Panc1 (cell line): ENCODE results near the gene GULP1. TPM values are rescaled to one million over a fixed set of nuclear protein-coding genes. Genes with fewer than 3 reads are reported as not detected.

Experiments used
- ATAC-seq: fragments of 200-7000 bp; cut with Tn5 transposase; 2 replicates; pipeline ENCODE4 v1.9.1; 2020; ENCODE audit warnings: mild to moderate bottlenecking, moderate library complexity
- BruUV-seq: library from RNA; stranded (reverse); fragments of 400-500 nt; replicated peaks from 2 replicates; lab custom pipeline; 2021; lab: Mats Ljungman, UMichigan
- CTCF ChIA-PET: fragments of 300-600 bp; sonication (Branson Sonifier 250); formaldehyde crosslinking; loops from one replicate; lab custom pipeline; 2022; ENCODE audit warnings: antibody characterized with exemption; lab: Charles Lee
- POLR2A ChIA-PET: fragments of 300-600 bp; sonication (Branson Sonifier 250); formaldehyde crosslinking; loops from one replicate; lab custom pipeline; 2022; ENCODE audit warnings: antibody characterized with exemption; lab: Charles Lee
- DNase-seq: peaks from one replicate; pipeline ENCODE4 v3.0.0-alpha.2; 2010; ENCODE audit warnings: low read depth, low spot score
- H3K27ac ChIP-seq: 2 replicates; pipeline ENCODE4 v1.5.1; 2011; ENCODE audit warnings: mild to moderate bottlenecking, low read length, inconsistent platforms
- H3K27me3 ChIP-seq: fragments of 200-500 bp; sonication (Bioruptor generic); 2 replicates; pipeline ENCODE4 v1.6.0; 2014; ENCODE audit warnings: low read length, inconsistent platforms; ENCODE audit not compliant: control insufficient read depth, insufficient read depth
- H3K36me3 ChIP-seq: fragments of 200-500 bp; sonication (Bioruptor generic); 2 replicates; pipeline ENCODE4 v1.5.1; 2014; ENCODE audit warnings: inconsistent platforms, mild to moderate bottlenecking, low read length, moderate library complexity; ENCODE audit not compliant: control insufficient read depth, insufficient read depth
- H3K4me1 ChIP-seq: 2 replicates; pipeline ENCODE4 v1.5.1; 2011; ENCODE audit warnings: inconsistent platforms, mild to moderate bottlenecking, low read length, moderate library complexity; ENCODE audit not compliant: control insufficient read depth, insufficient read depth
- H3K4me3 ChIP-seq, 2 experiments: 2 replicates each; pipeline ENCODE4 v1.5.1; 2011 to 2012; ENCODE audit warnings: low read depth in 2 of 2, low read length in 2 of 2, mild to moderate bottlenecking in 2 of 2, inconsistent platforms in 1 of 2, moderate library complexity in 1 of 2
- H3K9me3 ChIP-seq: fragments of 200-500 bp; sonication (Bioruptor generic); 2 replicates; pipeline ENCODE4 v1.5.1; 2014; ENCODE audit warnings: low read depth, mild to moderate bottlenecking, inconsistent platforms, low read length, moderate library complexity; ENCODE audit not compliant: control insufficient read depth, insufficient read depth
- POLR2AphosphoS5 ChIP-seq: IDR thresholded peaks from 2 replicates; pipeline ENCODE4 v1.6.1; 2012; ENCODE audit warnings: mild to moderate bottlenecking, low read depth, low read length, moderate library complexity
- SIN3A ChIP-seq: IDR thresholded peaks from 2 replicates; pipeline ENCODE4 v1.6.1; 2012; ENCODE audit warnings: low read depth, mild to moderate bottlenecking, low read length, moderate library complexity, borderline replicate concordance; ENCODE audit not compliant: insufficient read depth
- TCF7L2 ChIP-seq: IDR thresholded peaks from 2 replicates; pipeline ENCODE4 v1.6.1; 2011; ENCODE audit warnings: mild to moderate bottlenecking, low read depth, low read length, inconsistent platforms
- in situ Hi-C: cut with HindIII; loops from 2 replicates; pipeline ENCODE4 v1.10.0; 2016; ENCODE audit warnings: low sequenced_read_pairs, low pct_unique_long_range_greater_than_20kb
- intact Hi-C: fragments of 100-400 bp; cut with micrococcal nuclease; formaldehyde crosslinking; loops from one replicate; pipeline ENCODE4 v1.10.0; 2022; ENCODE audit not compliant: unreplicated experiment
- total RNA-seq: library from RNA; stranded (reverse); gene quantifications from one replicate; pipeline ENCODE4 v1.2.1, GENCODE V29; 2021; ENCODE audit not compliant: unreplicated experiment
- TF ChIP-seq, protein P1 (sequence below): fragments of 450-650 bp; IDR thresholded peaks from 2 replicates; pipeline ENCODE4 v1.5.1; 2017; ENCODE audit warnings: mild to moderate bottlenecking
- TF ChIP-seq, protein P2 (sequence below), 2 experiments: IDR thresholded peaks; 2 replicates each; pipeline ENCODE4 v1.6.1; 2011 to 2012; ENCODE audit warnings: low read depth in 2 of 2, control low read depth in 1 of 2, low read length in 1 of 2, mild to moderate bottlenecking in 1 of 2, moderate library complexity in 1 of 2; ENCODE audit not compliant: insufficient read depth in 1 of 2

GULP1 gene
- total RNA-seq, 1 experiment from 2014 or later: 51.5 TPM

DNA sequence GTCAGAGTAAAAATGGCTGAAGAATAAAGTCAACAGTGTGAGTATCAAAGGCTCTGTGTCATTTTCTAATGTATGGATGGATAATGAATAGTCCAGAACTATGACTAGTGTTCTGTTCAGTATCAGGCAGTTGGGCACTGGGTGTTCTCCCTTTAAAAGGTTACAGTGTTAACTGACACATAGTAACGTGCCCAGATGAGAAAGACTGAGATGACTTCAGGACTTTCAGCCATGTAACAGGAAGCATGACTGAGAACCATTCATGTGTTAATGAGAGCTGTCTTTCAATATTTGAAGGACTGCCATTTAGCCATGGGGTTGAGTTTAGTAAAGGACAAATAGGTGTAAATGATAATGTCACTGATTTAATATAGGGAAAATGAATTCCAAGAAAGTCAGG is 187.1 kb downstream of the GULP1 start:
- H3K27me3 ChIP-seq: no peaks in the 10 kb centered on the region
- DNase-seq (no peak), ATAC-seq (no peak)
- TF ChIP-seq TCF7L2: no peak
- TF ChIP-seq, protein P1, sequence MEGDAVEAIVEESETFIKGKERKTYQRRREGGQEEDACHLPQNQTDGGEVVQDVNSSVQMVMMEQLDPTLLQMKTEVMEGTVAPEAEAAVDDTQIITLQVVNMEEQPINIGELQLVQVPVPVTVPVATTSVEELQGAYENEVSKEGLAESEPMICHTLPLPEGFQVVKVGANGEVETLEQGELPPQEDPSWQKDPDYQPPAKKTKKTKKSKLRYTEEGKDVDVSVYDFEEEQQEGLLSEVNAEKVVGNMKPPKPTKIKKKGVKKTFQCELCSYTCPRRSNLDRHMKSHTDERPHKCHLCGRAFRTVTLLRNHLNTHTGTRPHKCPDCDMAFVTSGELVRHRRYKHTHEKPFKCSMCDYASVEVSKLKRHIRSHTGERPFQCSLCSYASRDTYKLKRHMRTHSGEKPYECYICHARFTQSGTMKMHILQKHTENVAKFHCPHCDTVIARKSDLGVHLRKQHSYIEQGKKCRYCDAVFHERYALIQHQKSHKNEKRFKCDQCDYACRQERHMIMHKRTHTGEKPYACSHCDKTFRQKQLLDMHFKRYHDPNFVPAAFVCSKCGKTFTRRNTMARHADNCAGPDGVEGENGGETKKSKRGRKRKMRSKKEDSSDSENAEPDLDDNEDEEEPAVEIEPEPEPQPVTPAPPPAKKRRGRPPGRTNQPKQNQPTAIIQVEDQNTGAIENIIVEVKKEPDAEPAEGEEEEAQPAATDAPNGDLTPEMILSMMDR: no peak
- no peak for TF ChIP-seq POLR2AphosphoS5
- TF ChIP-seq SIN3A: no peak
- TF ChIP-seq, protein P2, sequence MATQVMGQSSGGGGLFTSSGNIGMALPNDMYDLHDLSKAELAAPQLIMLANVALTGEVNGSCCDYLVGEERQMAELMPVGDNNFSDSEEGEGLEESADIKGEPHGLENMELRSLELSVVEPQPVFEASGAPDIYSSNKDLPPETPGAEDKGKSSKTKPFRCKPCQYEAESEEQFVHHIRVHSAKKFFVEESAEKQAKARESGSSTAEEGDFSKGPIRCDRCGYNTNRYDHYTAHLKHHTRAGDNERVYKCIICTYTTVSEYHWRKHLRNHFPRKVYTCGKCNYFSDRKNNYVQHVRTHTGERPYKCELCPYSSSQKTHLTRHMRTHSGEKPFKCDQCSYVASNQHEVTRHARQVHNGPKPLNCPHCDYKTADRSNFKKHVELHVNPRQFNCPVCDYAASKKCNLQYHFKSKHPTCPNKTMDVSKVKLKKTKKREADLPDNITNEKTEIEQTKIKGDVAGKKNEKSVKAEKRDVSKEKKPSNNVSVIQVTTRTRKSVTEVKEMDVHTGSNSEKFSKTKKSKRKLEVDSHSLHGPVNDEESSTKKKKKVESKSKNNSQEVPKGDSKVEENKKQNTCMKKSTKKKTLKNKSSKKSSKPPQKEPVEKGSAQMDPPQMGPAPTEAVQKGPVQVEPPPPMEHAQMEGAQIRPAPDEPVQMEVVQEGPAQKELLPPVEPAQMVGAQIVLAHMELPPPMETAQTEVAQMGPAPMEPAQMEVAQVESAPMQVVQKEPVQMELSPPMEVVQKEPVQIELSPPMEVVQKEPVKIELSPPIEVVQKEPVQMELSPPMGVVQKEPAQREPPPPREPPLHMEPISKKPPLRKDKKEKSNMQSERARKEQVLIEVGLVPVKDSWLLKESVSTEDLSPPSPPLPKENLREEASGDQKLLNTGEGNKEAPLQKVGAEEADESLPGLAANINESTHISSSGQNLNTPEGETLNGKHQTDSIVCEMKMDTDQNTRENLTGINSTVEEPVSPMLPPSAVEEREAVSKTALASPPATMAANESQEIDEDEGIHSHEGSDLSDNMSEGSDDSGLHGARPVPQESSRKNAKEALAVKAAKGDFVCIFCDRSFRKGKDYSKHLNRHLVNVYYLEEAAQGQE (IDR thresholded peaks at IDR 0.05; ENCODE audit: insufficient read depth in 1 of 2, low read depth in 2 of 2, low read length in 1 of 2): no peak
- no peaks in the 10 kb centered on the region for H3K9me3 ChIP-seq
- no peak overlapping the region for H3K27ac ChIP-seq
- H3K4me1 ChIP-seq: peaks cover 6% of the 10 kb centered on the region; the same call in 1 of the 2 replicates
- POLR2A ChIA-PET: no interaction called here
- intact Hi-C loops (no loop called here), in situ Hi-C loops (no loop called here)
- CTCF ChIA-PET: no interaction called here
- H3K36me3 ChIP-seq: no peaks in the 10 kb centered on the region
- H3K4me3 ChIP-seq: no peak overlapping the region
- TSS peak; percentile 28 for BruUV-seq

- POLR2A ChIA-PET: no interaction called here
- intact Hi-C loops: no loop called here
- TF ChIP-seq, protein P2 (IDR thresholded peaks at IDR 0.05; ENCODE audit: insufficient read depth in 1 of 2, low read depth in 2 of 2, low read length in 1 of 2): no peak
- TF ChIP-seq, protein P1: no peak
- no peak for TF ChIP-seq TCF7L2
- TF ChIP-seq SIN3A: no peak
- no peak for TF ChIP-seq POLR2AphosphoS5
- ATAC-seq: no peak
- Histone ChIP-seq H3K27me3 (no peaks in the 10 kb centered on the region), H3K4me3 (no peak overlapping the region), H3K9me3 (no peaks in the 10 kb centered on the region), H3K27ac (no peak overlapping the region), H3K4me1 (no peaks in the 10 kb centered on the region), H3K36me3 (no peaks in the 10 kb centered on the region)
- in situ Hi-C loops: no loop called here
- BruUV-seq: no TSS peak
- DNase-seq: no peak
- CTCF ChIA-PET: no interaction called here
Measured at GRCh38 chr2:188481474-188481873, 189.8 kb downstream of the GULP1 start.
